Activated CD4-positive, alpha-beta T cell treated with anti-CD3 and anti-CD28 coated beads, Interleukin-2, Interleukin-6, amounts not matched to agents 100 ng/mL and 50 ng/mL, durations not matched to agents 16 hours and 8 hours (primary cell): ENCODE data around the gene SLC14A1.
"Not testable (repeated sequence)": the region's sequence is repeated elsewhere in the genome, so short reads cannot be mapped to it uniquely, and the experiment has no call there.

Experiments used
- DNase-seq: peaks from one replicate; pipeline ENCODE4 v3.0.0-alpha.2; 2020

SLC14A1 gene

DNA sequence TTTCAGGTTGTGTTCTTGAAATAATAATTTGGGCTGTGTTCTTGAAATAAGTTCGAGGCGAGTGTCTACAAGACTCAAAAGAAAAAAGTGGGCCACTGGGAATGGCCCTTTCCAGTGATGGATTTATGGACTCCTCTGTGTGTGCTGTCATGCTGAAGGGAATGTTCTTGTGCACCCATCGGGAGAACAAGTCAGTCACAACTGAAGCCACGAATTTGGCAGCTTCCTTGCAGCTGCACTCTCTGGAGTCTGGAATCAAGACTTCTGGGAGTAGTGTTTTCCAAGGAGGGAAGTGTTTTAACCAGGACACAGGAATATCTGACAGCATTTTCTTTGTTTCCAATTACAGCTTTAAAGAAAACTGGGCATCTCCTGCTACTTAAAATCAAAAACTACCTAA lies 620 bp downstream of the SLC14A1 start:
- no peak for DNase-seq

GRCh38 chr18:45725336-45725735 lies 1.4 kb downstream of the SLC14A1 start:
- no peak for DNase-seq

- no peak for DNase-seq
Observed at GRCh38 chr18:45726603-45727002, 2.6 kb downstream of the SLC14A1 start.

DNA sequence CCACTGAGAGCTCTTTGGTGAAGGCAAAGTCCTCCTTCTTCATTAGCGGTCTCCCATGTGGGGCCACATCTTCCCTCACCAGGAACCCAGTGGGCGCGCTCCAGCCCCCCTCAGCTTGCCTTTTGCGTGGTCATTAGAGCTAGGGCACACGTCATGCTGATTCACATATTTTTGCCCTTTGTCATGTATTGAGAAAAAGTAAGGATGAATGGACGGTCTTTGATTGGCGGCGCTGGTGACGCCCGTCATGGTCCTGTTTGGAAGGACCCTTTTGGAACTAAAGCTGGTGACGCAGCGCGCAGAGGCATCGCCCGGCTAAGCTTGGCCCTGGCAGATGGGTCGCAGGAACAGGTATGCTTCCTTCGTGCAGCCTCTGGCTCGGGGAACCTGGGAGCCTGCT lies 3.1 kb downstream of the SLC14A1 start:
- no peak for DNase-seq

DNA sequence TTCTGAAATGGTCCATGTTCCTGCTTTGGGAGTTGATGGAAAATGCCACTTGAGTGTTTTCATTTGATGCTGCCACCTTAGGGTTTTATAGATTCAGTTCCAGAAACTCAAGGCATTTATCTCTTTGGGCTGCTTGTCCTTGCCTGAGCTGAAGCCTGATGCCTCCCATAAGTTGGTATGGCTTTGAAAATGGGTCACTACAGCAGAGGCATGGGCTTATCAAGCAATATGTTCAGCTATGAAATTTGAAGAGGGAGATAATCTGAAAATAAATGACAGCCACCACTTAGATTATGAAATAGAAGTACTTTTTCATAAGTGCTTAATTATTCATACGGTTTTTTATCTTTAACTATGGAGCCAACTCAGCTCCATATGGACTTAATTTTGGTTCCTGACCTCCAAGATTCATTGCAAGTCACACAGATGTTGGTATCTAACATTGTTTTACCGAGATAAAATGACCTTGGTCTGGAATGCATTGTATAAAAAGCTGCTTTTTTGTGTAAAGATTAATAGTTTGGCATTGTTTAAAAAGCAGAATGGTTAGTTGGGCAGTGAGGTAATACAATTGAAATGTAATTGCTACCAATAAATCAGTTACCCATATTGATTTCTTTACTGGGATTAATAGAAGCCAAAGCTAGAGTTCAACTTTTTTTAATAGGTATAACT lies 4.5 kb downstream of the SLC14A1 start:
- DNase-seq, result no peak

DNA sequence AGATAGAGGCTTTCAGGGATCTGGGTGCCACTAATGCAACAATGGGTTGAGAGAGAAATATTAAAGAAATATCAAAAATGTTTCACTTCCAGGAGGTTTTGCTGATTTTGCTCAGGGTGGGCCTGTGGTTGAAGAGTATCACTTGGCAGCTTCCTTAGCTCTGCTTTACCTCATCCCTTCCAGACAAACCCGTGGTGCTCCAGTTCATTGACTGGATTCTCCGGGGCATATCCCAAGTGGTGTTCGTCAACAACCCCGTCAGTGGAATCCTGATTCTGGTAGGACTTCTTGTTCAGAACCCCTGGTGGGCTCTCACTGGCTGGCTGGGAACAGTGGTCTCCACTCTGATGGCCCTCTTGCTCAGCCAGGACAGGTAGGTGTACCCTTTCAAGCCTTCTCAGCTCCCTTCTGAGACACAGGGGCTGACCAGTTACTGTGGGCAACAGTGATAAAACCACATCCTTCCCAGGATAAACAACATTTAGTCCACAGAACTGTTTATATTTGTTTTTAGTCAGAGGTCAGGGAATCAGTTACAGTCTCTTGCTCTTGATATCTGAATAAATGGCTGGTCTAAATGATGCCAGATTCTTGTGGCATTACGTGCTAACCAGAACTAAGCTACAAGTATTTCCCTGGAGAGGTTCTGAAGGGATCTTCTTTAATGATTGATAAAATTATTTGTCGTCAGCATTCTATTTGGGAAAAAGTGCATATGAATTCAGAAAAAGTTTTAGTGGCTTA lies 7.0 kb downstream of the SLC14A1 start:
- DNase-seq, result no peak

DNA sequence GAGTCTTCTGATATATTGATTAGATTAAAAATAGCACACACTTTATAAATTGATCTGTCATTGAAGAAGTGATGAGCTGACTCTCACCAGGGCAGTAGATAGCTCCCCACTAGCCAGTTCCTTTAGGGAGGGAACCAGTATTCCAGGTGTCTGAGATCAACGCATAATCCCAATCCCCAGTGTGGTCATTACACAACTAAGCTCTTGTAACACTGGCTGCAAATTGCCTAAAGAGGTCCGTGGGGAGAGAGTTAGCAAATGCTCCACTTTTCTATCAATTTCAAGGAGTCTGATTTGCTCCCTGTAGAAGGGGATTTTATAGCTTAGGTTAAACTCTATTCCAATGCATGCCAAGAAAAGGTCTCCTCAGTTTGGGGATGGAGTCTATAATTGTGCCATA lies 7.7 kb downstream of the SLC14A1 start:
- DNase-seq, result no peak

DNA sequence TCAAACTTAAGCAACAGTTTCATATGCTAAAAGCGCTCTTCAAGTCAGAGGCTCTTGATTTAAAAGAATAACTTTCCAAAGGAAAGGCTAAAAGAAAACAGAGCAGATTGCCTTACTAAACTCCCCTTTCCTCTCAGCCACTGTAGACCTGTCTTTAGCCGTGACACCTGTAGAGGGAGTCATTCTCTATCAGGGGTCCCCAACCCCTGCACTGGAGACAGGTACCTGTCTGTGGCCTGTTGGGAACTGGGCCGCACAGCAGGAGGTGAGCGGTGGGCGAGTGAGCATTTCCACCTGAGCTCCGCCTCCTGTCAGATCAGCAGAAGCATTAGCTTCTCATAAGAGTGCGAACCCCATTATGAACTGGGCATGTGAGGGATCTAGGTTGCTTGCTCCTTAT lies 9.6 kb downstream of the SLC14A1 start:
- no peak for DNase-seq

GRCh38 chr18:45734505-45734904 lies 10.5 kb downstream of the SLC14A1 start:
- DNase-seq, result no peak

- no peak for DNase-seq
Observed at GRCh38 chr18:45734944-45735343, 11.0 kb downstream of the SLC14A1 start.

DNA sequence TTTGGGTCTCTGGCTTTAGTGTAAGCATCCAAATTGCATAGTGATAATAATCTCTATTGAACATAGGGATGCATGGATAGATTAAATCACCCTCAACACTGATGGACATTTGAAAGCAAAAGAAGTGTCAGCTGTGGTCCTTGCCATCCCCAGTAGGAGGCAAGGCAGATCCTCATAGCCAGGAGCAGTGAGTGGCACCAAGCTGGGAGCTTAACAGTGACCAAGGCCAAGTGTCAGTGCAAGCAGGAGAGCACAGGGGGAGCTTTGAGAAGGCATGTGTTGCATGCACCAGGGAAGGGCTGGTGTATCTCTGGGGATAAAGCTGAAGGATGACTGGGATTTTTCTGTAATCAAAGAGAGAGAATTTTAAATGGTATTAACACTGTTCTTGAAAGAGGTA lies 14.7 kb downstream of the SLC14A1 start:
- DNase-seq, result no peak

GRCh38 chr18:45739268-45739667 lies 15.3 kb downstream of the SLC14A1 start:
- no peak for DNase-seq

DNA sequence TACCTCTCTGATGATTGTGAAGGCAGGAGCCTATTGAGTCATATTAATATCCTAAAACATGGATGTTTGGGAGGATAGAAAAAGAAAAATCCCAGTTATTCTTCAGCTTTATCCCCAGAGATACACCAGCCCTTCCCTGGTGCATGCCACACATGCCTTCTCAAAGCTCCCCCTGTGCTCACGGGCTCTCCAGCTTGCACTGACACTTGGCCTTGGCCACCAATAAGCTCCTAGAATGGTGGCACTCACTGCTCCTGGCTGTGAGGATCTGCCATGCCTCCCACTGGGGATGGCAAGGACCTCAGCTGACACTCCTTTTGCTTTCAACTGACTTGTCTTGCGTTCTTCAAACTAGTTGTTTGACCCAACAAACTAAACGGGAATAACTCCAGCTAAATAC lies 15.9 kb downstream of the SLC14A1 start:
- DNase-seq, result no peak

GRCh38 chr18:45741056-45741455 lies 17.1 kb downstream of the SLC14A1 start:
- DNase-seq, result no peak

DNA sequence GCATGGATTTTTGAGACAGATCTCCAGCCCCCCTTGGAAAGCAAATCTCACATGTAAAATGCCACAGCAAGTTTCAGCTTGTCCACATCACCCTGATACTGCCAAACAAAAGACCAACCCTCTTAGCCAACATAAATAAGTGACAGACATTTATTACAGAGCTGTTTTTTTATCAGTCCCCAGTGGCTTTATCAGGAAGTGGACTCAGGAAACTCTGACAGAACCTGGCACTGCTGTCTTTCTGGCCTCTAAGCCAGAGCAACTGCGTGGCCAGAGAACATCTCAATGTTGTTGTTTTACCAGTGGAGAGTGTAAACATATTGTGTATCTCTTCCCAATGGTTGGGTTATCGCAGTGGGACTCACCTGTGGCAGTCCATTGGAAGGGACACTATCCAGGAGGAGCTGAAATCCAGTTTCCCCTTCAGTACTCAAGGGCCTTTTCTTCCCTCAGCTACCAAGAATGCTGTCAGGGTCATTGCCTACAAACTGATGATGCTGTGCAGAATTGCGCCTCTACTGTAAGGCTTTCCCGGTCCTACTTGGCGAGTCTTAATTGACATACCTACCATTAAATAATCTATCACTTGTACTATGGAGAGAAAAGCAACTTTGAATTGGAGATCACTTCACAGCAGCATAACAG lies 22.0 kb downstream of the SLC14A1 start:
- no peak for DNase-seq

DNA sequence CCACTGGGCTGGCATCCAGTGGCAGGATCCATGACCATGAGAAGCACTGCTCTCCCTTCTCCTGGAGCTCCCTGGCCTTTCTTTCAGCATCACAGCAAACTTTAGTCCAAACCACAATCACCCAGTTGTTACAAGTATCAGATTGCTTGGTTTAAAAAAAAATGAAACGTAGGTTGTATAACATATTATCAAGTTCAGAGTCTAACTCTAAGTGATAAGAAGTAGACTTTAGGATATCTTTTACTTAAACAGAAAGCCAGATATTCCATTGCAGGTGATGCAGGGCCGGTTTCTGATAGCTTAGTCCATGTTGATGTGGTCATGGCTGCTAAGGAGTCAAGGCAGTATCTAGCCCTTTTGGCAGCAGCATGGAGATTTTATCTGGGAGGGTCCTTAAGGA lies 24.5 kb downstream of the SLC14A1 start:
- DNase-seq, result no peak

GRCh38 chr18:45749918-45750689 lies 26.1 kb downstream of the SLC14A1 start:
- no peak for DNase-seq

DNA sequence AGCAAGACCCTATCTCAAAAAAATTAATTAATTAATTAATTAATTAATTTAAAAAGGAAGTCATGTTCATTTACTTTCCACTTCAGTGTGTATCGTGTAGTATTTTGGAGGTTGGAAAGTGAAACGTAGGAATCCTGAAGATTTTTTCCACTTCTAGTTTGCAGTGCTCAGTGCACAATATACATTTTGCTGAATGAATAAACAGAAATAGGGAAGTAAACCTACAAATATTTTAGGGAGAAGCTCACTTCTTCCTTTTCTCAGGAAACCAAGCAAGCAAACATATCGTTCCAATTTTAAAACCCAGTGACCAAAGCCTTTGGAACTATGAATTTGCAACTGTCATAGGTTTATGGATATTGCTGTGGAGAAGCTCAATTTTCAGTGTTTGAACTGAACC lies 27.8 kb downstream of the SLC14A1 start:
- DNase-seq, result no peak

DNA sequence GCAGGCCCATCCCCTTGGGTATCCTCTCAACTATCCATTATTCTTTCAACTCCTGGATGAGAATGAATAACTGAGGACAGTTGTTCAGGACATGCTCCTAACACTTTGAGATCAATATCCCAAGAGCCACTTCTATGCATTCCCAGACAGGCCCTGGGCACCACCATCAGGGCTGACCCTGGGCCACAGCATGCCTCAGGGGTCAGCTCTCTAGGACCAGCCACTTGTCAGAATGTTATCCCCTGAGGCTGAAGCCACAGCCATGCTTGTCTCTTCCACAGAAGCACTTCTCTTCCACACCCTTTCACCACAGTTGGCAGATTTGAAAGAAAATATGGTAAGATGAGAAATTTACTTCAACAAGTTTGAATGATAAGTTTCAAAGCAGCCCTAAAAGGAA lies 28.7 kb downstream of the SLC14A1 start:
- DNase-seq, result no peak

DNA sequence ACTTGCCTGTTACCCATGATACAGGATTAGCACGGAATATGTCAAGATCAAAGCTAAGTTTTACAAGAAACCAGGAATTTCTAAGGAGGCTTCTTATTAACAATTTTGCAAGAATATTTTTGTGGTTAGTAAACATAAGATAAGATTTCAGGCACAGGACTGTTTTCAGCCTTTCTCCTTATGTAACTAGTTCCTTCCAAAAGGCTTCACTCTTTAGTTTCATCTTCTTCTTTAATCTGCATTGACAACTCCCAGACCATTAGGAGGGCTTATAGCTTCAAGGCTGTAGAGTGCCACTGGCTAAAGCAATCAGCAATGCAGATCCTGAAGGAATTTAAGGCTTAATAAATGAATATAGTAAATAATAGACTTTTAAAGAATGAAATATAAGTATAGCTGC lies 29.3 kb downstream of the SLC14A1 start:
- DNase-seq, result no peak

- DNase-seq, result no peak
Observed at GRCh38 chr18:45755934-45756333, 32.0 kb downstream of the SLC14A1 start.

DNA sequence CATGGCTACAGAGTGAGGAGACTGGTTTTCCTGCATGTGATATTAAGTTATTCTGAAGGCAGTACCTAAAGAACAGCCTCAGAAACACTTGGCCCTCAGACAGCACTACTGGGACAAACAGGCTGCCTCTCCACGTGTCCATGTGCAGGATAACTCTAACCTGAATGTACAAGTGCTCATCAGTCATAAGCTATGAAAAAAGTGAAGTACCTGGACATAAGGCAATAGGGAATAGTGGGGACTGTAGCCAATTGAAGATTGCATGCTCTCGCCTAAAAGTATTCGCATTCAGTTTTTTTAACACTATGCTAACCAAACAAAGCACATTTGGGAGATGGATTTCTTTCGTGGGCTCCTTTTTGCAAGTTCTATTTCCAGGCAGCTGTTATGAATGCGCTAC lies 33.0 kb downstream of the SLC14A1 start:
- DNase-seq, result no peak

DNA sequence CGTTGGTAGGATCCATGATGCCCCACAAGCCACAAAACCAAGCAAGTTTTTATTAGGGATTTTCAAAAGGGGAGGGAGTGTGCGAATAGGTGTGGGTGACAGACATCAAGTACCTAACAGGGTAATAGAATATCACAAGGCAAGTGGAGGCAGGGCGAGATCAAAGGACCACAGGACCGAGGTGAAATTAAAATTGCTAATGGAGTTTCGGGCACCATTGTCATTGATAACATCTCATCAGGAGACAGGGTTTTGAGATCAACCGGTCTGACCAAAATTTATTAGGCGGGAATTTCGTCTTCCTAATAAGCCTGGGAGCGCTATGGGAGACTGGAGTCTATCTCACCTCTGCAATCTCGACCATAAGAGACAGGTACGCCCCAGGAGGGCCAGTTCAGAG lies 33.7 kb downstream of the SLC14A1 start:
- not testable (repeated sequence) for DNase-seq
